Measurements from ENCODE around the gene SPRED3.

- TF ChIP-seq, protein P1, sequence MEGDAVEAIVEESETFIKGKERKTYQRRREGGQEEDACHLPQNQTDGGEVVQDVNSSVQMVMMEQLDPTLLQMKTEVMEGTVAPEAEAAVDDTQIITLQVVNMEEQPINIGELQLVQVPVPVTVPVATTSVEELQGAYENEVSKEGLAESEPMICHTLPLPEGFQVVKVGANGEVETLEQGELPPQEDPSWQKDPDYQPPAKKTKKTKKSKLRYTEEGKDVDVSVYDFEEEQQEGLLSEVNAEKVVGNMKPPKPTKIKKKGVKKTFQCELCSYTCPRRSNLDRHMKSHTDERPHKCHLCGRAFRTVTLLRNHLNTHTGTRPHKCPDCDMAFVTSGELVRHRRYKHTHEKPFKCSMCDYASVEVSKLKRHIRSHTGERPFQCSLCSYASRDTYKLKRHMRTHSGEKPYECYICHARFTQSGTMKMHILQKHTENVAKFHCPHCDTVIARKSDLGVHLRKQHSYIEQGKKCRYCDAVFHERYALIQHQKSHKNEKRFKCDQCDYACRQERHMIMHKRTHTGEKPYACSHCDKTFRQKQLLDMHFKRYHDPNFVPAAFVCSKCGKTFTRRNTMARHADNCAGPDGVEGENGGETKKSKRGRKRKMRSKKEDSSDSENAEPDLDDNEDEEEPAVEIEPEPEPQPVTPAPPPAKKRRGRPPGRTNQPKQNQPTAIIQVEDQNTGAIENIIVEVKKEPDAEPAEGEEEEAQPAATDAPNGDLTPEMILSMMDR (IDR thresholded peaks at IDR 0.05): no peak
- no peak for TF ChIP-seq EZH2 (IDR thresholded peaks at IDR 0.05; ENCODE audit: borderline replicate concordance, insufficient read depth, low read depth, low read length, poor library complexity, severe bottlenecking)
Observed at GRCh38 chr19:38429055-38429810, 40.7 kb downstream of the SPRED3 start.

Measured in B cell (primary cell).